ENCODE data around the gene UST.

UST gene

GRCh38 chr6:149081281-149081680, 334.5 kb downstream of the UST start:
- TF ChIP-seq EZH2phosphoT487 (IDR thresholded peaks at IDR 0.05; ENCODE audit: borderline replicate concordance) = no peak
- no peak for TF ChIP-seq CTCF (conservative IDR thresholded peaks at IDR 0.05; ENCODE audit: low read length)
- H3F3A ChIP-seq (ENCODE audit: low read depth) = no peaks in the 10 kb centered on the region
- H3K36me3 ChIP-seq (ENCODE audit: insufficient read depth, low read length) = no peaks in the 10 kb centered on the region
- H3K27me3 ChIP-seq (ENCODE audit: insufficient read depth, low read length, poor library complexity, severe bottlenecking) = no peaks in the 10 kb centered on the region
- no peaks in the 10 kb centered on the region for H3K9me2 ChIP-seq (replicated peaks; ENCODE audit: low read depth, low read length)
- no peak overlapping the region for H2AFZ ChIP-seq (ENCODE audit: low read length)
- H3K79me2 ChIP-seq (ENCODE audit: insufficient read depth, low read length) = no peaks in the 10 kb centered on the region
- H3K4me3 ChIP-seq (ENCODE audit: low read length, poor library complexity, severe bottlenecking) = no peak overlapping the region
- H3K4me2 ChIP-seq (ENCODE audit: low read depth, low read length, poor library complexity, severe bottlenecking) = no peak overlapping the region
- no peak overlapping the region for H3K9ac ChIP-seq (ENCODE audit: low read depth, low read length, poor library complexity, severe bottlenecking)
- H4K20me1 ChIP-seq (ENCODE audit: insufficient read depth, low read length, poor library complexity, severe bottlenecking) = no peaks in the 10 kb centered on the region
- no peaks in the 10 kb centered on the region for H3K9me3 ChIP-seq (ENCODE audit: insufficient read depth, low read depth, low read length)
- H3K4me1 ChIP-seq (ENCODE audit: insufficient read depth, low read length, poor library complexity, severe bottlenecking) = peaks cover 26% of the 10 kb centered on the region

- no peaks in the 10 kb centered on the region for H3K79me2 ChIP-seq (ENCODE audit: insufficient read depth, low read length)
- H3K4me2 ChIP-seq (ENCODE audit: low read depth, low read length, poor library complexity, severe bottlenecking) = no peak overlapping the region
- H2AFZ ChIP-seq (ENCODE audit: low read length) = no peak overlapping the region
- H3K36me3 ChIP-seq (ENCODE audit: insufficient read depth, low read length) = no peaks in the 10 kb centered on the region
- H3K4me1 ChIP-seq (ENCODE audit: insufficient read depth, low read length, poor library complexity, severe bottlenecking) = peaks cover 24% of the 10 kb centered on the region
- H3K9me2 ChIP-seq (replicated peaks; ENCODE audit: low read depth, low read length) = no peaks in the 10 kb centered on the region
- H3K4me3 ChIP-seq (ENCODE audit: low read length, poor library complexity, severe bottlenecking) = no peak overlapping the region
- no peaks in the 10 kb centered on the region for H3K27me3 ChIP-seq (ENCODE audit: insufficient read depth, low read length, poor library complexity, severe bottlenecking)
- no peaks in the 10 kb centered on the region for H3F3A ChIP-seq (ENCODE audit: low read depth)
- H4K20me1 ChIP-seq (ENCODE audit: insufficient read depth, low read length, poor library complexity, severe bottlenecking) = no peaks in the 10 kb centered on the region
- no peaks in the 10 kb centered on the region for H3K9me3 ChIP-seq (ENCODE audit: insufficient read depth, low read depth, low read length)
- TF ChIP-seq CTCF (conservative IDR thresholded peaks at IDR 0.05; ENCODE audit: low read length) (peak; percentile 82), EZH2phosphoT487 (IDR thresholded peaks at IDR 0.05; ENCODE audit: borderline replicate concordance) (no peak)
- H3K9ac ChIP-seq (ENCODE audit: low read depth, low read length, poor library complexity, severe bottlenecking) = no peak overlapping the region
Observed at GRCh38 chr6:149082320-149082719, 335.5 kb downstream of the UST start.

- no peaks in the 10 kb centered on the region for H3K9me2 ChIP-seq (replicated peaks; ENCODE audit: low read depth, low read length)
- no peaks in the 10 kb centered on the region for H3F3A ChIP-seq (ENCODE audit: low read depth)
- H3K36me3 ChIP-seq (ENCODE audit: insufficient read depth, low read length) = no peaks in the 10 kb centered on the region
- no peaks in the 10 kb centered on the region for H4K20me1 ChIP-seq (ENCODE audit: insufficient read depth, low read length, poor library complexity, severe bottlenecking)
- no peak overlapping the region for H3K4me3 ChIP-seq (ENCODE audit: low read length, poor library complexity, severe bottlenecking)
- H3K27me3 ChIP-seq (ENCODE audit: insufficient read depth, low read length, poor library complexity, severe bottlenecking) = no peaks in the 10 kb centered on the region
- H3K9me3 ChIP-seq (ENCODE audit: insufficient read depth, low read depth, low read length) = no peaks in the 10 kb centered on the region
- H3K4me2 ChIP-seq (ENCODE audit: low read depth, low read length, poor library complexity, severe bottlenecking) = no peak overlapping the region
- no peaks in the 10 kb centered on the region for H3K79me2 ChIP-seq (ENCODE audit: insufficient read depth, low read length)
- no peak overlapping the region for H3K9ac ChIP-seq (ENCODE audit: low read depth, low read length, poor library complexity, severe bottlenecking)
- H2AFZ ChIP-seq (ENCODE audit: low read length) = no peak overlapping the region
- TF ChIP-seq CTCF (conservative IDR thresholded peaks at IDR 0.05; ENCODE audit: low read length) = no peak
- TF ChIP-seq EZH2phosphoT487 (IDR thresholded peaks at IDR 0.05; ENCODE audit: borderline replicate concordance) = no peak
- H3K4me1 ChIP-seq (ENCODE audit: insufficient read depth, low read length, poor library complexity, severe bottlenecking) = peaks cover 24% of the 10 kb centered on the region
Observed at GRCh38 chr6:149084026-149084425, 337.2 kb downstream of the UST start.

All from Loucy (cell line).